IMR-90 (cell line): ENCODE measurements around the gene NPIPB8. TPM values are rescaled to one million over a fixed set of nuclear protein-coding genes. Genes with fewer than 3 reads are reported as not detected.

ENCODE experiments used
- ATAC-seq: fragments of 200-7000 bp; cut with Tn5 transposase; 2 replicates; pipeline ENCODE4 v1.9.1; 2020; ENCODE audit warnings: low read depth, mild to moderate bottlenecking, moderate library complexity
- BruUV-seq: library from RNA; stranded (reverse); fragments of 400-500 nt; replicated peaks from 2 replicates; lab custom pipeline; 2021; lab: Mats Ljungman, UMichigan
- CTCF ChIA-PET: fragments of 300-600 bp; formaldehyde crosslinking; extraction: SDS; loops from one replicate; lab custom pipeline; 2021; ENCODE audit warnings: antibody characterized with exemption; lab: Yijun Ruan, JAX
- POLR2A ChIA-PET: fragments of 300-600 bp; sonication (Branson Sonifier 250); formaldehyde crosslinking; loops from one replicate; lab custom pipeline; 2022; ENCODE audit warnings: antibody characterized with exemption; ENCODE audit not compliant: unreplicated experiment; lab: Charles Lee
- DNase-seq: peaks from one replicate; pipeline ENCODE4 v3.0.0; 2013
- H2AFZ ChIP-seq: replicated peaks from 2 replicates; pipeline ENCODE3; 2013; ENCODE audit warnings: low read length, mild to moderate bottlenecking; ENCODE audit not compliant: poor library complexity
- H2AK5ac ChIP-seq: 2 replicates; pipeline ENCODE4 v1.6.1; 2013; ENCODE audit warnings: low read depth, low read length, inconsistent platforms
- H2AK9ac ChIP-seq: replicated peaks from 2 replicates; pipeline ENCODE3; 2013; ENCODE audit warnings: mild to moderate bottlenecking, low read depth, low read length, moderate library complexity; ENCODE audit not compliant: poor library complexity
- H2BK120ac ChIP-seq: 2 replicates; pipeline ENCODE4 v1.6.1; 2013; ENCODE audit warnings: low read depth, low read length, inconsistent platforms
- H2BK15ac ChIP-seq: 3 replicates; pipeline ENCODE4 v1.6.1; 2013; ENCODE audit warnings: low read depth, low read length, inconsistent platforms
- H2BK20ac ChIP-seq: 2 replicates; pipeline ENCODE4 v1.6.1; 2013; ENCODE audit warnings: low read depth, mild to moderate bottlenecking, inconsistent platforms, low read length, moderate library complexity
- H2BK5ac ChIP-seq: 2 replicates; pipeline ENCODE4 v1.6.1; 2013; ENCODE audit warnings: mild to moderate bottlenecking, low read depth, low read length, inconsistent platforms; ENCODE audit not compliant: poor library complexity, severe bottlenecking
- H3K14ac ChIP-seq: replicated peaks from 2 replicates; pipeline ENCODE4 v1.6.1; 2013; ENCODE audit warnings: low read depth, low read length, inconsistent platforms
- H3K18ac ChIP-seq: 2 replicates; pipeline ENCODE4 v1.6.1; 2013; ENCODE audit warnings: low read depth, low read length, control low read depth
- H3K23ac ChIP-seq: 2 replicates; pipeline ENCODE4 v1.6.1; 2013; ENCODE audit warnings: low read depth, low read length, inconsistent platforms
- H3K27ac ChIP-seq: 2 replicates; pipeline ENCODE4 v1.5.1; 2013; ENCODE audit warnings: mild to moderate bottlenecking, control low read depth, low read length; ENCODE audit not compliant: insufficient read depth
- H3K27me3 ChIP-seq: 2 replicates; pipeline ENCODE4 v1.6.1; 2013; ENCODE audit warnings: low read length; ENCODE audit not compliant: control insufficient read depth, insufficient read depth
- H3K36me3 ChIP-seq: 2 replicates; pipeline ENCODE4 v1.6.1; 2013; ENCODE audit warnings: low read length, mixed read lengths; ENCODE audit not compliant: control insufficient read depth, insufficient read depth
- H3K4ac ChIP-seq: 2 replicates; pipeline ENCODE4 v1.6.1; 2013; ENCODE audit warnings: low read depth, low read length, inconsistent platforms
- H3K4me1 ChIP-seq: 2 replicates; pipeline ENCODE4 v1.6.1; 2013; ENCODE audit warnings: low read length, mixed read lengths; ENCODE audit not compliant: control insufficient read depth, insufficient read depth
- H3K4me2 ChIP-seq: 2 replicates; pipeline ENCODE4 v1.6.1; 2013; ENCODE audit warnings: low read depth, mild to moderate bottlenecking, control low read depth, low read length, moderate library complexity
- H3K4me3 ChIP-seq: 2 replicates; pipeline ENCODE4 v1.5.1; 2013; ENCODE audit warnings: low read depth, mild to moderate bottlenecking, control low read depth, low read length, moderate library complexity; ENCODE audit not compliant: insufficient read depth
- H3K56ac ChIP-seq: 2 replicates; pipeline ENCODE4 v1.6.1; 2013; ENCODE audit warnings: low read length, inconsistent platforms; ENCODE audit not compliant: insufficient read depth; ENCODE audit errors: extremely low read depth
- H3K79me1 ChIP-seq, 2 experiments: 2 replicates each; pipeline ENCODE4 v1.6.1; 2013; ENCODE audit warnings: low read length in 2 of 2, inconsistent platforms in 1 of 2, low read depth in 1 of 2
- H3K9ac ChIP-seq: 2 replicates; pipeline ENCODE4 v1.6.1; 2013; ENCODE audit warnings: low read depth, low read length, control low read depth
- H3K9me1 ChIP-seq: 2 replicates; pipeline ENCODE4 v1.6.1; 2013; ENCODE audit warnings: low read length, inconsistent platforms; ENCODE audit not compliant: insufficient read depth
- H3K9me3 ChIP-seq: 2 replicates; pipeline ENCODE4 v1.6.1; 2013; ENCODE audit warnings: low read length; ENCODE audit not compliant: control insufficient read depth, insufficient read depth
- H4K20me1 ChIP-seq: 2 replicates; pipeline ENCODE4 v1.6.1; 2013; ENCODE audit warnings: low read length, inconsistent platforms; ENCODE audit not compliant: insufficient read depth
- H4K5ac ChIP-seq: 2 replicates; pipeline ENCODE4 v1.6.1; 2013; ENCODE audit warnings: mild to moderate bottlenecking, low read depth, low read length, control low read depth
- H4K8ac ChIP-seq, 2 experiments: 2 replicates each; pipeline ENCODE4 v1.6.1; 2013; ENCODE audit warnings: low read depth in 2 of 2, low read length in 2 of 2, control low read depth in 1 of 2, inconsistent platforms in 1 of 2
- H4K91ac ChIP-seq: 2 replicates; pipeline ENCODE4 v1.6.1; 2013; ENCODE audit warnings: low read depth, low read length, inconsistent platforms; ENCODE audit not compliant: insufficient read depth
- CEBPB ChIP-seq: IDR thresholded peaks from 2 replicates; pipeline ENCODE4 v1.6.1; 2012; ENCODE audit warnings: low read depth, low read length, improper control_type of control experiment
- CHD1 ChIP-seq: IDR thresholded peaks from 2 replicates; pipeline ENCODE4 v1.6.1; 2012; ENCODE audit warnings: low read depth, low read length, improper control_type of control experiment
- MAFK ChIP-seq: IDR thresholded peaks from 2 replicates; pipeline ENCODE4 v1.6.1; 2012; ENCODE audit warnings: low read depth, low read length, improper control_type of control experiment
- POLR2A ChIP-seq: IDR thresholded peaks from 2 replicates; pipeline ENCODE4 v1.6.1; 2012; ENCODE audit warnings: mild to moderate bottlenecking, low read depth, low read length
- RAD21 ChIP-seq: IDR thresholded peaks from 2 replicates; pipeline ENCODE4 v1.6.1; 2012; ENCODE audit warnings: low read length, improper control_type of control experiment
- RCOR1 ChIP-seq: IDR thresholded peaks from 2 replicates; pipeline ENCODE4 v1.6.1; 2012; ENCODE audit warnings: mild to moderate bottlenecking, low read length, improper control_type of control experiment; ENCODE audit not compliant: insufficient replicate concordance
- RFX5 ChIP-seq: IDR thresholded peaks from 2 replicates; pipeline ENCODE4 v1.8.0; 2012; ENCODE audit warnings: low read depth, mild to moderate bottlenecking, low read length, moderate library complexity
- WGBS, 2 experiments: methylation state at CpG; one replicate each; pipeline versions ENCODE4 v1.1.5 to v1.1.7; 2013; ENCODE audit warnings: missing lambda C conversion rate in 2 of 2; ENCODE audit not compliant: insufficient read length in 1 of 2; ENCODE audit errors: extremely low coverage in 2 of 2; 5-methylcytosine and 5-hydroxymethylcytosine counted together
- dilution Hi-C: fragments of 300-500 bp; cut with HindIII; formaldehyde crosslinking; loops from one replicate; pipeline ENCODE4 v1.14.3; 2018; ENCODE audit warnings: low sequenced_read_pairs; ENCODE audit not compliant: unreplicated experiment
- in situ Hi-C: fragments of 300-500 bp; cut with MboI; formaldehyde crosslinking; loops from 3 replicates; pipeline ENCODE4 v1.14.3; 2019; ENCODE audit warnings: low sequenced_read_pairs, inconsistent platforms, mixed read lengths
- intact Hi-C: fragments of 100-400 bp; cut with micrococcal nuclease; formaldehyde crosslinking; loops from 2 replicates; pipeline ENCODE4 v1.10.0; 2022
- polyA plus RNA-seq, 3 experiments: library from polyadenylated mRNA; depleted of rRNA; stranded (reverse); fragments of >200 nt; gene quantifications; 2 replicates each; pipeline ENCODE4 v1.2.3, GENCODE V29; 2012; ENCODE audit warnings: low replicate concordance in 1 of 3
- total RNA-seq: library from RNA; depleted of rRNA; stranded (reverse); fragments of >200 nt; gene quantifications from 2 replicates; pipeline ENCODE4 v1.2.3, GENCODE V29; 2012
- TF ChIP-seq, protein P1 (sequence below): conservative IDR thresholded peaks from 2 replicates; pipeline ENCODE4 v1.5.1; 2012; ENCODE audit warnings: mild to moderate bottlenecking, low read depth, low read length, improper control_type of control experiment
- TF ChIP-seq, protein P2 (sequence below): fragments of 150-350 bp; IDR thresholded peaks from 2 replicates; pipeline ENCODE4 v1.6.1; 2017; ENCODE audit warnings: mild to moderate bottlenecking, antibody characterized with exemption, low read length, low read depth
- TF ChIP-seq, protein P3 (sequence below): fragments of 150-350 bp; IDR thresholded peaks from 2 replicates; pipeline ENCODE4 v1.6.1; 2016; ENCODE audit warnings: low read depth, mild to moderate bottlenecking, low read length, moderate library complexity, borderline replicate concordance

Gene NPIPB8
- total and polyA plus RNA-seq, 2 of the 4 experiments (the other 2 are of a cell fraction): not detected

DNA sequence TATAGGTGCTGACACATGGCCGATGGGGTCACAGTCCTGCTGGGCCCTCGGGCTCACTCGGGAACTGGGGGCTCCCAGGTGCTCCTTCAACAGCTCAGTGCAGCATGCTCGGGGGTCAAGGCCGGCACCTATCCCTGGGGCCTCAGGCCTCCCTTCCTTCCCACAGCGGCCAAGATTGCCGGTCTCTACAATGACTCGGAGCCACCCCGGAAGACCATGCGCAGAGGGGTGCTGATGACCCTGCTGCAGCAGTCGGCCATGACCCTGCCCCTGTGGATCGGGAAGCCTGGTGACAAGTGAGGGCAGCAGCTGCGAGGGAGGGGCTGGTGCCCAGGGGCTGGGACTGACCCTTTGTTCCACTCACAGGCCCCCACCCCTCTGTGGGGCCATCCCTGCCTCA, 47.9 kb upstream of the NPIPB8 start:
- Histone ChIP-seq H3K4me2 (no peak overlapping the region), H3K9me1 (0 out of 2 replicates have a peak, but pooled peaks cover under 1% of the 10 kb centered on the region), H3K9me3 (no peaks in the 10 kb centered on the region), H4K20me1 (no peaks in the 10 kb centered on the region), H3K9ac (no peak overlapping the region), H3K18ac (no peak overlapping the region), H2BK5ac (no peak overlapping the region), H3K27ac (no peak overlapping the region), H3K79me1 (no peaks in the 10 kb centered on the region), H4K91ac (no peak overlapping the region), H3K56ac (no peak overlapping the region), H3K4ac (no peak overlapping the region), H2BK120ac (no peak overlapping the region), H3K4me3 (no peak overlapping the region), H4K5ac (no peak overlapping the region), H2BK15ac (no peak overlapping the region), H2AK9ac (no peak overlapping the region), H3K36me3 (peaks cover 21% of the 10 kb centered on the region), H2BK20ac (no peak overlapping the region), H2AK5ac (no peak overlapping the region), H3K14ac (no peak overlapping the region), H3K23ac (no peak overlapping the region), H2AFZ (no peak overlapping the region), H3K4me1 (no peaks in the 10 kb centered on the region), H3K27me3 (no peaks in the 10 kb centered on the region), H4K8ac (no peak overlapping the region)
- WGBS, 2 experiments: 98% methylated on average over 6 of the region's 13 CpGs; no CpG with 5 or more reads in 1 of the 2 experiments
- dilution Hi-C loops: no loop called here
- no peak for TF ChIP-seq POLR2A
- TF ChIP-seq, protein P1, sequence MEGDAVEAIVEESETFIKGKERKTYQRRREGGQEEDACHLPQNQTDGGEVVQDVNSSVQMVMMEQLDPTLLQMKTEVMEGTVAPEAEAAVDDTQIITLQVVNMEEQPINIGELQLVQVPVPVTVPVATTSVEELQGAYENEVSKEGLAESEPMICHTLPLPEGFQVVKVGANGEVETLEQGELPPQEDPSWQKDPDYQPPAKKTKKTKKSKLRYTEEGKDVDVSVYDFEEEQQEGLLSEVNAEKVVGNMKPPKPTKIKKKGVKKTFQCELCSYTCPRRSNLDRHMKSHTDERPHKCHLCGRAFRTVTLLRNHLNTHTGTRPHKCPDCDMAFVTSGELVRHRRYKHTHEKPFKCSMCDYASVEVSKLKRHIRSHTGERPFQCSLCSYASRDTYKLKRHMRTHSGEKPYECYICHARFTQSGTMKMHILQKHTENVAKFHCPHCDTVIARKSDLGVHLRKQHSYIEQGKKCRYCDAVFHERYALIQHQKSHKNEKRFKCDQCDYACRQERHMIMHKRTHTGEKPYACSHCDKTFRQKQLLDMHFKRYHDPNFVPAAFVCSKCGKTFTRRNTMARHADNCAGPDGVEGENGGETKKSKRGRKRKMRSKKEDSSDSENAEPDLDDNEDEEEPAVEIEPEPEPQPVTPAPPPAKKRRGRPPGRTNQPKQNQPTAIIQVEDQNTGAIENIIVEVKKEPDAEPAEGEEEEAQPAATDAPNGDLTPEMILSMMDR: no peak
- TF ChIP-seq CEBPB: no peak
- TF ChIP-seq CHD1: no peak
- no peak for TF ChIP-seq MAFK
- no peak for TF ChIP-seq RCOR1
- no peak for TF ChIP-seq RAD21
- TF ChIP-seq, protein P2, sequence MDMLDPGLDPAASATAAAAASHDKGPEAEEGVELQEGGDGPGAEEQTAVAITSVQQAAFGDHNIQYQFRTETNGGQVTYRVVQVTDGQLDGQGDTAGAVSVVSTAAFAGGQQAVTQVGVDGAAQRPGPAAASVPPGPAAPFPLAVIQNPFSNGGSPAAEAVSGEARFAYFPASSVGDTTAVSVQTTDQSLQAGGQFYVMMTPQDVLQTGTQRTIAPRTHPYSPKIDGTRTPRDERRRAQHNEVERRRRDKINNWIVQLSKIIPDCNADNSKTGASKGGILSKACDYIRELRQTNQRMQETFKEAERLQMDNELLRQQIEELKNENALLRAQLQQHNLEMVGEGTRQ: no peak
- no peak for TF ChIP-seq RFX5
- TF ChIP-seq, protein P3, sequence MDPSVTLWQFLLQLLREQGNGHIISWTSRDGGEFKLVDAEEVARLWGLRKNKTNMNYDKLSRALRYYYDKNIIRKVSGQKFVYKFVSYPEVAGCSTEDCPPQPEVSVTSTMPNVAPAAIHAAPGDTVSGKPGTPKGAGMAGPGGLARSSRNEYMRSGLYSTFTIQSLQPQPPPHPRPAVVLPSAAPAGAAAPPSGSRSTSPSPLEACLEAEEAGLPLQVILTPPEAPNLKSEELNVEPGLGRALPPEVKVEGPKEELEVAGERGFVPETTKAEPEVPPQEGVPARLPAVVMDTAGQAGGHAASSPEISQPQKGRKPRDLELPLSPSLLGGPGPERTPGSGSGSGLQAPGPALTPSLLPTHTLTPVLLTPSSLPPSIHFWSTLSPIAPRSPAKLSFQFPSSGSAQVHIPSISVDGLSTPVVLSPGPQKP: no peak
- ChIA-PET CTCF (no interaction called here), POLR2A (no interaction called here)
- in situ Hi-C loops: no loop called here
- ATAC-seq (no peak), DNase-seq (no peak)
- intact Hi-C loops: no loop called here
- no TSS peak for BruUV-seq
